Hepatic stellate cell (primary cell): Measurements from ENCODE around the gene SLC7A8.

ENCODE experiments used
- DNase-seq: peaks from one replicate; pipeline ENCODE4 v3.0.0; 2011; ENCODE audit warnings: low spot score

Gene SLC7A8

DNA sequence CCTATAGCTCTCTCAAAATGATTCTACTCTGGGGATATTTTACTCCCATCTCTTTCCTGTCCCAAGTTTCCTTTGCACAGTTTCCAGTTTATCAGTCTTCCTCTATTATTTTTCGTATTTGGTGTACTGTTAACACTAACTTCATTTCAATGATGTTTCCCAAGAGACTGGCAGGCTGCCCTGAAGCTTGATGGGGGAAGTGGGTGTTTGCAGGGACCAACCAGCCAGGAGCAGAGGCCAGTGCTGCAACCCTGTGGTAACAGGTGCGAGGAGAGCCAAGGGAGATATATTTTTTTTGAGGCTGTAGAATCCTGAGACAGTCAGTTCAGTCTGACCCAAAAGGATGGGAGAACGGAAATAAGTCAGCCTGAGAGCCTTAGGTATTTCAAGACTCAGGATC lies 52.6 kb downstream of the SLC7A8 start:
- DNase-seq: no peak

DNA sequence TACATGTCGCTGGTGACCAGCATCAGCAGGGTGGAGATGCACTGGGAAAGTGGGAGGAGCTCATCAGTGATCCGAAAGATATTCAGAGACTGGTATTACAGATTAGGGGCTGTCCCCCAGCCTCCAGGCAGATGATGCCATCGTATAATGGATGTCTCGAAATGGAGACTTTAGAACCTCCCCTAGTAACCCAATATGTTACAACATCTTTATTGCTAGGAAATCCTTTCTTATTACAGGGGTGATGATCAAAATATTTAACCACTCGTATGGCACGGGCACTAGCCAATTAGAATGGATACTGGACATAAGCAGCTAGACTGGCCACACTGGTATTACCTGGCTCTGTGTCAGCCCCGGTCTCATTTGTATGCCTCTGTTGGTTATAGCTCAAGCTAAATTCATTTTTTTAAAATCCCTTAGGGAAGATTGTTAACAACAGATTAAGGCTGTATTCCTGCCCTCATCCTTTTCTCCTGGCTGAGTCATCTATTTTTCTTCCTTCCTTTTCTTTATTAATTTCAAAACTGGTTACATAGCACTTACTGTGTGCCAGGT lies 53.6 kb downstream of the SLC7A8 start:
- no peak for DNase-seq

DNA sequence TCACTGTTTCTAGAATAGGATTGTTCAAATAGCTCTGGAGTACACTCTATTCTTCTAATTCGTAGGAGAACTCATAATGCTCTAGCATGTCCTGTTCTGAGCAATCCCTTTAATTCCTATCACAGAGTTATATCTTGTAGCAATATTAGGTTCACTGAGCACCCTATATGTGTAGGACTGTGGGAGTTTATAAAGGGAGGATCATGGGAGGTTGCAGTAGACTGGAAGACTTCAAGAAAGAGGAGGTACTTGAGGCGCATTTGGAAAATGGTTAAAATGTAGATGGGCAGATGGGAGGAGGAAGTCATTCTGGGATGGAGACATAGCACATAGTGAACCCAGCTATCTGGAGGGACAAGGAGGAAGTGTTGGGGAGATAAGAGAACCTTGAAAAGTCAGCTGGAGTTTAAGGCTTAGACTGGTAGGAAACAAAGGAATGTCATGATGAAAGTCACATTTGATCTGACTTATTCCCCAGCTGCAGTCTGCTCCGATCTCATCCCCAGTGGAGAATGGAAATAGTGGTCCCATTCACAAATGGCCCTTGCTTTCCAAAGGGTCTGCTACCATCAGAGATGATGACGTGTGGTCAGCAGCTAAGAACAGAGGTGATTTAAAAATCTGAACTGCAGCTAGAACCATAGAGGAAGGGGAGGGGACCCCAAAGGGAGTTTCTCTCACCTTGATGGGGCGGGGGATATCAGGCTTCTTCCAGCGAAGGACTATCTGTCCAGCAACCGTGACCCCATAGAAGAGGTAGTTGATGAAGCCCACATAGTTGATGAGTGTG lies 54.3 kb downstream of the SLC7A8 start:
- no peak for DNase-seq

DNA sequence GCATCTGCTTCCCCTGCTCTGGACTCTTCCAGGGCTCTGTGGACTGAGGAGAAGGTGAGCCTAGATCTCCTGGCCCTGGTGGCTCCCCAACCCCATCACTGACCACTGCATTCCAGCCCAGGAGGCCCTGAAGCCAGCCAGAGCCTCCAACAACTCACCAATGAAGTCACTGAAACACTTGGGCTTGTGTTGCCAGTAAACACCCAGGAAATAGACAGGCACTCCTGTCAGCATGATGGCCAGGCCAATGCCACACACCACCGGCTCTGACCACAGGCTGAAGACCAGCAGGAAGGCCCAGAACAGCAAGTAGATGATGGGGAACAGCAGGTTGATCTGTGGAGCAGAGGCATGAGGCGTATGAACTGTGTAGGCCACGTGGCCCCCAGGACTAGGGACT lies 55.6 kb downstream of the SLC7A8 start:
- no peak for DNase-seq

DNA sequence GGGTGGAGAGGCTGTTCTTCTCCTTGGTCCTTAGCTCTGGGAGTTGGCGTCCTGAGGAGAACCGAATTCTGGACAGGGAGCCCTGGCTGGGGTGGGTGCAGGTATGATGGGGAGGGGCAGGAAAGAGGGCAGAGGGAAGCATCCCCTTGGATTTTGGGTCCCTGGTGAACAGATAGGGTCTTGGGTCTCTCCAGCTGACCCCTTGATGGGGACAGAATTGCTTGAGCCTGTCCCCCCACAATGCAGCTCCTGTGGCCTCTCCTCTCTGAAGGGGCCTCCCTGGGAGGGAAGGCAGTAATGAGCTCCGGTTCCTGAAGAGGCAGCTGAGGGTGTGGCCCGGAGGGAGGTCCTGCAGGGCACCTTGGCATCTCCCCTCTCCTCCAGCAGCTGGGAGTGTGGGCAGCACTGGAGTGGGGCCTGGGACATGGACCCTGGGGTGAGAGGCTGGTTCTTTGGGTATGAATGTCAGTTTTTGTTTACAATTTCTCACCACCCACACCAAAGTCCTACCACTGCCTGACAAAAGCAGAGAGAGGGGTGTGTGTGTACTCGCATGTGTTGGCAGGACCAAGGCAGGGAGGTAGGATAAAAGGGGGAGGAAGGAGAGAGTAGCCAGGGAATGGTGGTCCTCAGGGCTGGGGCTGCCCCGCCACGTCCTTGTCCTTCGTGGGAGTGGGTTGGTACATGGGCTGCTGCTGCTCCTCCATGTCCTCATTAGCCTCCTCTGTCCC lies 56.7 kb downstream of the SLC7A8 start:
- no peak for DNase-seq

DNA sequence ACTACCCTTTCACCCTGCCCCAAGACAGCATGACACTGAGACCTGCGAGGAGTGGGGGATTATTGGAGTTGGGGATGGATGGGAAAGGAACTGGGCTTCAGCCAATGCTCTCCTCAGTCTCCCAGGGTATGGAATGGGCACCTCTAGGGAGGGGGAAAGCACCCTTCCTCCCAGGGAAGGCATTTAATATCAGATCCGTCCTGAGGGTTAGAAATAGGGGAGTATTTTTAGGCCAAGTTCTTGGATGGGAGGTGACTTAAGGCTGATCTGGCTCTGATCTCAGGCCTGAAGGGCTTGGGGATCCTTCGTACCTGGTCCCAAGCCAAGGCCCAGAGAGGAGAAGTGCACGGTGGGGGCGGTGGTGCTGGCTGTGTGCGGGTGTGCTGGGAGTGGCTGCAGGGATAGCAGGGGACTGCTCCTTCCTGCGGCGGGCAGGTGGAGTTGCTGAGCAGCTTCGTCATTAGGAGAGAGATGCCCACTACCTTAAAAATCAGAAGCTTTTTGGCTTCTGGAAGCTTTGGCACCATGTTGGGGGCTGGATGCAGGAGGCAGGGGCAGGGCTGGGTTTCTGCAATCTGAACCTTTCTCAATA lies 57.4 kb downstream of the SLC7A8 start:
- DNase-seq: no peak

DNA sequence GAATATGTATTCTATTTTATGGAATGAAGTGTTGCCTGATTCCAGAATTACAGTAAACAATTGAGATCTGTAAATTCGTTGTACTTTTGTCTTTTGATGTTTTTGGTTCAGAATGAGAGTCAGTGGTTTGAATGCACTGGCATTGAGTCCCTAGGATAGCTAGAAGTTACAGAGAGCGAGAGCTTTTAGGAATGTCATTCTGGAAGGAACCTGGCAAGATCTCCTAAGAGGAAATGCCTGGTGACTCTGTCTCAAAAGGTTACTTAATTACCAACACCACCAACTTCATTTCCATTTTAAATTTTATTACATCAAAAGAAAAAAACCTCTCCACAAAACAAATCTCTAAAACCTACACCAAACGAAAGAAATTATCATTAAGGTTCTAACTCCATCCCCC lies 58.4 kb downstream of the SLC7A8 start:
- no peak for DNase-seq

DNA sequence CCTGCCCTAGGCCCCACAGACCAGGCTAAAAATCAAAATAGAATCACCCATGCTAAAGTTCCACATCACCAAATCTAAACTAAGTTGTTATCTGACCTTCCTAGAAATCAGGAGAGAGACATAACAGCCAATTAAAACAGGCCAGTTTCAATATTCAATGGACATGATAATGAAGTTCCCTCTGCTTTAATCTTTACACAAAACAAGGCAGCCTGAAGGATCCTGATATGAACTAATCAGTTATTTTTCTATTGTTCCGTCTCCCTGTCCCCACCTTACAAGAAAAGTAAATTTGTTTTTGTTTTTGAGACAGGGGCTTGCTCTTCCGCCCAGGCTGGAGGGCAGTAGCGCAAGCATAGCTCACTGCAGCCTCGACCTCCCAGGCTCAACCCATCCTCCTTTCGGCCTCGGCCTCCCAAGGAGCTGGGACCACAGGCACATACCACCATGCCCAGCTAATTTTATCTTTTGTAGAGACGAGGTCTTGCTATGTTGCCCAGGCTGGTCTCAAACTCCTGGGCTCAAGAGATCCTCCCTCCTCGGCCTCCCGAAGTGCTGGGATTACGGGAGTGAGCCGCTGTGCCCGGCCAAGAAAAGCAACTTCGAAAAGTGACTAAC lies 59.0 kb downstream of the SLC7A8 start:
- DNase-seq: no peak

DNA sequence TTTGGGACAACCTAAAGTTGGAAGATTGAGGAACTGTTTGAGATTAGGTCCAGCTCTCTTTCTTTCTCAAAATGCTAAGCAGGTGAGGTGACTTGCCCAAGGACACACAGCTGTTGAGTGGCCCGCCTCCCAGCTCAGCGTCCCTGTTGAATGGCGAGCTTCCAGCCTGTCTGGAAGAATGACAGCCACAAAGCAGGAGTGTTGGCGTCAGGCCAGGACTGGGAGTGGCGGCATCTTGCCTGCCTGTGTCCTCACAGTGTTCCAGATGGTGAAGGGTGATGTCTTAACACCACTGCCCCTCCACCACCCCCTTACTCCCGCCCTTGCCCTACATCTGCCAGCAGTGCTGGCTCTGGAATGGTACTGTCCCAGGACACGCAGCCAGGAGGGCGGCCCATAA lies 60.0 kb downstream of the SLC7A8 start:
- DNase-seq: no peak

DNA sequence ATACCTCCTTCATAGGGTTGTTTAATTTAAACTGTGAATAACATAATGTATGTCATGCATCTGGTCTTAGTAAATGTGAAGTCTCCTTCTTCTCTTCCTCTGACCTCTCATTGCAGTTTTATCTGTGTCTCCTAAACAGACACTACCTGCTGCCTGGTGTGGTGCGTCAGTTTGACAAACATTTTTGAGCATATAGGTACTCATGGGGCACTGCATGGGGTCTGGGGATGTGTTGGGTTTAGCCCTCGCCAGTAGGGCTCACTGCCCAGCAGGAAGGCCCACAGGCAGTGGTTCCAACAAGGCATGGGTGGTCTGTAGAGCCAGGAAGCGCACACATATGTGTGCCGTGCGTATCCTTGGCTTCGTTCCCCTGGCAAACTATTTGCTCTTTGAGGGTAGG lies 61.4 kb downstream of the SLC7A8 start:
- no peak for DNase-seq

DNA sequence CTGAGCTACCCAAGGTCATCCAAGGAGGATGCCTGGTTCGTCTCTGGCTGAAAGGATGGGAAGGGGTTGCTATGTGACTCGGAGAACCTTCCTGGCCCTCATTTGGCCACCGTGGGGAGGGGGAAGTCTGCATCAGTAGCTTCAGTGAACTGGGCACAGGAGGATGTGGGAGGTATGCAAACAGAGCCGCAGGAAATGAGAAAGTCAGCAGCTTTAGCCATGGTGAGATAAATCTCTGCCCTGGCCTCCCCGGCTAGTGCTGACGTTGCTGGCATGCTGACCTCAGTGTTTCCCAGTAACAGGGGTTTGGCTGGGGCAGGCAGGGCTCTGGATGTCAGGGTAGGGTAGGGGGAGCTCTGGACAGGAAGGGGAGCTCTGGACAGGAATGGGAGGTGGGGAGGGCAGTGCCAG lies 62.1 kb downstream of the SLC7A8 start:
- DNase-seq: peak; percentile 32

DNA sequence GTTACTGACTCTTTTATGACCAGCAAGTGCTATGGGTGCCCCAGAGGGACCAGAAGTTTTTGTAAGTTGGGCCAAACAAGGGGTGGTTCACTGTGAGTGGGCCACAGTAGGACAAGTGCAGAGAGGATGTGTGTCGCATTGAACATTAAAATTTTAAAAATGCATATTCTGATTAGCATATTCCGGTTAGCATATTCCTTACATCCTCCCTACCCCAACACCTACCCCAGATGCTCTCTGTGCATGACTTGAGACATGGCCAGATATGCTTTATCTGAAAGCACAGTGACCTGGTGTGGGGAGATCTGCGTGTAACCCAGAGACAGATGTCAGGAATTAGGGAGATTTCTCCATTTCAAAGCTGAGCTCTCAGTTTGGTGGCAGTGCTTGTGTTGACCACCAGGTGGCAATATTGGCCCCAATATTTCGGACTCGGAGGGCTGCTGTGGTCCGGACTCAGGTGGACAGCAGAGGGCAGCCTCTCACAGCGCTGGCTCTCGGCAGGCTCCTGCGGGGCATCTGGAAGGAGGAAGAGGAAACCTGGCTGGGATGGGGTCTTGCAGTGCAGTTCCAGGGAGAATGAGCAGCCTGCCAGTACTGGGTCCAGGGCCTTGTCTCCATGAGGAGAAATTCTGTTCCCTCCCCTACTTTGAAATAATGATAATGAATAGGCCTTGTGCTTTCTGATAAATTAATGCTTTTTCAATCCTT lies 62.8 kb downstream of the SLC7A8 start:
- peak; percentile 91 for DNase-seq

DNA sequence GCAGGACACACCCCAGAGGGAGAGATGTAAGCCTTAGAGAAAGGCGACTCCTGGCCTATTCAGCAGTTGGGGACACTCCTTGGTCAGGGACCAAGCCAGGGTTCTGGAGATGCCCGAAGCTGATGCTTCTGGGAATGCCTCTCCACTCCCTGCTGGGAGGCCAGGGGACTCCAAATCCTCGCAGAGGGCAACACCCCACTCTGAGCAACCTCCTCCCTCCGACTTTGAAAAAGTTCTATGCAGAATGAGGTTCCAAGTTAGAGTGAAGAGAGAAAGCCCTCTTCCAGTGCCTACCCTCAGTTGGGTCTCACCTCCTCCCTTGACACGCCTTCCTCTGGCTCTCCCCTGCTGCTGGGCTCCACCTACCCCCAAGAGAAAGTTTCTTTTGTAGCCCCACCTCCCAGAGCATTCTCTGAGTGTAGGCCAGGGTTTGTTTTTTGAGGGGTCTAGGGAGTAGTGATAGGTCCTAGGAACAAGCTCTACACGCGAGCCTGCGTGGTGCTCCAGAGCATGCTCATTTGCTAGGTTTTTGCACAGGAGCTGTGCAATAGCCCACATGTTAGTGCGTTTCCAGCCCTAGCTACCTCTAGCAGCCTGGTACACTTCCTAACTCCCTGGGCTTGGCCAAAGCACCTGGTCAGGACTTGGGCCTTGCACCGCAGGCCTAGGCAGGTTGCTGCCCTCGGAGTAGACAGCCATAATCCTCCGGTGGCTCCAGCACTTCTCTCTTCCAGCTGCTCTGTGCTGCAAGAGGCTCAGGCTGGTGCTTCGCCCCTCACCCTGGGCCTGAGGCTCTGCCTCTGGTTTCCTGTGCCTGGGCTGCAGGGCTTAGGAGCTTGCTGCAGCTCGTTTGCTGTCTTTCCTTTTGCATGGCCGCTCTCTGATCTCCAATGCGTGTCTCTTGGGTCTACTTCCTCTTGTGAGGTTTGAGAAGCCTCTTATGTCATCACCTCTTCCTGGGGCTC lies 63.8 kb downstream of the SLC7A8 start:
- no peak for DNase-seq

DNA sequence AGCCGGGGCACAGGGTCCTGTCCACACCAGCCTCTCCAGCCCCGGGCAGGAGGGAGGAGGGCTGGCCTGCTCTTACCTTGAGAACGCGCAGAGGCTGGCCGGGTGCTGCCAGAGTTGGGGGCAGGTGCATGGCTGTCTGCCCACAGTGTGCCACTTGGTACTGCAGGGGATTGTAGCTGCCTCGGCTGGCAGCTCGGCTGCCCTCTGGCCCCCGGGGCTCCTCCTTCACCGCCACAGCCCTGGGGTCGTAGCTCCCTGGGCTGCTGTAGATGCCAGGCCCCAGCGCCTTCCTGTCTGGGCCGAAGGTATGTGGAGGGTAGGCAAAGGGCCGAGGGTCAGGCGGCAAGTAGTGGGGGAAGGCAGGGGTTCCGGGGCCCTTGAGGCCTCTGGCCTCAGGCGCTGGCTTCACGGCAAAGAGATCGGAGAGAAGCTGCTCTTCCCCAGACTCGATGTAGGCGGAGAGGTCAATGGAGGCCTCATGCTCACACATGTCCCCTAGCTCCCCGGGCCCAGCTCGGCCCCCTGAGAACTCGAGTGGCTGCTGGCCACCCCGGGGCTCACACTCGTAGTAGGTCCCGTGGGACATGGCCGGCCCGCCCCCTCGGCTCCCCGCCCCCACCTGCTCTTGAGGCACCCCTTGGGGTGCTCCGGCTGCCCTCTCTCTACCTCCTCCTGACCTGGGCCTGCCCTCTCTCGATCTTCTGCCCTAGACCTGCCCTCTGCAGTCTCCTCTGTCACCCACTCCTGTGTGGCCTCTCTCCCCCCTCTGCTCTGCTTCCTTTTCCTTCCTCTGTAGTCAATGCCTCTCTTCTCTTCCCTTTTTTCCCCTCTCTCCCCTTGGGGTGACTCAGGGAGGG lies 64.7 kb downstream of the SLC7A8 start, which contains the start of gene CEBPE:
Gene CEBPE (minus strand): TSS at position 750 of the 857 bp plus-strand sequence. CDS start 164 bp downstream, at position 586.
- DNase-seq: no peak

DNA sequence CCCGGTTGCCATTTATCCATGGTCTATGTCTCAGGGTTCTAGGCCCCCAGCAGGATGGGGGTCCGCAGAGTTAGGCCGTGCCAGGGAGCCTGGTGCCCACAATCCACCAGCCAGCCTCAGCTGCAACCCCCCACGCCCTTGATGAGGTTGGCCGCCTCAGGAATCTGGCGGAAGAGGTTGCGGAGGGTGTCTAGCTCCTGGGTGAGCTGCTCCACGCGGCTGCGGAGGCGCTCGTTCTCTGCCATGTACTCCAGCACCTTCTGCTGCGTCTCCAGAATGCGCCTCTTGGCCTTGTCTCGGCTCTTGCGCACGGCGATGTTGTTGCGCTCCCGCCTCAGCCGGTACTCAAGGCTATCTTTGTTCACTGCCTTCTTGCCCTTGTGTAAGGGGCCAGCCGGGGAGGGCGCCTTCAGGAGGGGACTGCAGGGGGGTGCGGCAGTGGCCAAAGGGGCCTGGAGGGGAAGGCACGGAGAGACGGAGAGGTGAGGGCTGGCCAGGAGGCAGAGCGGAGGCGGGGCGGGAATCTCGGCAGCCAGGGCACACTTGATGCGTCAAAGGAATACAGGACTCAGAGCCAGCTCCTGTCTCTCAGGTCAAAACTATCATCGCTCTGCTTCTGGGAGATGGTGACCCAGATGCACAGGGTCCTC lies 66.0 kb downstream of the SLC7A8 start:
- DNase-seq: no peak

DNA sequence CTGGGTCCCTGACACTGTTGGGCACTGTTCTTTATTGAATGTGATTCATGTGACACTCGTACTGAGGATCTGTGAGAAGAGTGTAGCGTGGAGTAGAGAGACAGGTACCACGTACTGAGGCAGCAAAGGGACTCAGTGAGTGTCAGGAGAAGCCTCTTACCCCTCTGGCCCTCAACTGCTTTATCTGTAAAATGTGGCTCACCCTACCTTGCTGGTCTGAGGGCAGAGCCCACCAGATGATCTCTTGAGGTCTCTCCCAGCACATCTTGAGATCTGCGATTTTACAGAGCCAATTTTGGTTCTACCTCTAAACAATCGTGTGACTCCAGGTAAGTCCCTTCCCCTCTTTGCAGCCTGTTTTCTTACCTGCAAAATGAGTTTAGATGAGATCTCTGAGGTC lies 67.5 kb downstream of the SLC7A8 start:
- DNase-seq: no peak

DNA sequence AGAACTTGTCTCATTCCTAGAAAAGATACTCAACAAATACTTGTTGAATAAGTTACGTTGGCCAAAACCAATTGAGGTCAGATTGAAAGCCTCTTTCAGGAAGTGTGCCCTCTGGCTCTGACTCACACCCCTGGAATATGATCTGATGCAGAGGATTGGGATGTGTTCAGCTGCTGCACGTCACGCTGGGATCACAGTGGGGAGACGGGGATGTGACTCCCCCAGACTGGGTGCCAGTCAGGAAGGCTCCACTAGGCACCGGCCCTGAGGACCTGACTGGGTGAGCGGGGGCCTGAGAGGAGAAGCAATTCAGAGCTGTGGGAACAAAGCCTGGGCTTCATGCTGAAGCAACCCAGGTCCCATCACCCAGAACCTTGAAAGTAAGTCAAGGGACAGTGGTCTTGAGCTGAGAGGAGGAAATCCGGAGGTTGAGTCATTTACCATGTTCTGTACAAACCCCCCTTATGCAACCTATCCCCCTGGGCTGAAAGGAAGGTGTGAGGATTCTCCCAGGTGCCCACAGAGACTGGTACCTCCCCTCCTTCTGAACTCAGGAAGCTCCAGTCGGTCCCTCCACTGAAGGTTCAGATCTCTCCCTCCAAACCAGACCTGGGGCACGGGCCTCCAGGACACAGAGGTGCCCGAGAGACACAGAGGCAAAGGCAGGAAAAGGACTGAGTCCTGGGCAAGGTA lies 68.3 kb downstream of the SLC7A8 start:
- peak; percentile 99 for DNase-seq

DNA sequence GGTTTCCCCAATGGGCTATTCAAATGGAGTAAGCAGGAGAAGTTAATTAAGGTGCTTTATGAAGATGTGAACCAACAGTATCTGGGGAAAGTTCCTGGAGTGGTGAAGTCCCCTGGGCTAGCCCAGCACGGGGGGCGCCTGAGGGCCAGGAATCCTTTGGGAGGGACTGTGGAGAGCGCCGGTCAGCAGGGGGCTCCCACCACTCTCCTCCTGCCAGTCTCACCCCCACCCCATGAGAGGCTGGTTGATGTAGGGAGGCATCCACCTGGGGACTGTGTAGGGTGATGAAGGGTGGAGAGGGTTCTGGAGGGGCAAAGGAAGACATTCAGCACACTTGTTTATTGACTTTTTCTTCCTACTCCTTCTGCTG lies 68.8 kb downstream of the SLC7A8 start:
- no peak for DNase-seq

DNA sequence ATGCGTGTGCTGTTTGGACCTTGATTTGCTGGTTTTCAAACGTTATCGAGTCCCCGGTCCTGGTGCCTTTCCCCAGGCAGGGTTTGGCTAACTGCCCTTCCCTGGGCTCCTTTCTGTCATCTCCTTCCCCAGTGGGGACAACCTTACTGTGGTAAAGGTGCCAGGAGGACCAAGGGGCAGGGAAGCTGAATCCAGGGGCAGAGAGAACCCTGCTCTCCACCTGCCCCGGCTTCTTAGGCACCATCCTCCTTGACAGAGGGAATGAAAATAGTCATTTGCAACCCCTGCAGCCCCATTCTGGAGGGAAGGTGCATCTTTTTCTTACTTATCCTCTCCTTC lies 69.4 kb downstream of the SLC7A8 start:
- DNase-seq: no peak
